GM19397 (cell line): Measurements from ENCODE around the gene SUN5.
"Not testable (repeated sequence)": the region's sequence is repeated elsewhere in the genome, so short reads cannot be mapped to it uniquely, and the experiment has no call there.

Experiments
- ATAC-seq: cut with Tn5 transposase; IDR thresholded peaks from one replicate; pipeline ENCODE4 v1.9.1; 2021; ENCODE audit warnings: mild to moderate bottlenecking, moderate library complexity; ENCODE audit not compliant: unreplicated experiment

SUN5 gene

GRCh38 chr20:33004141-33004751, at the start of gene SUN5:
SUN5 (minus strand) TSS chr20:33004433; CDS start chr20:33004340, 93 bp downstream.
- no peak for ATAC-seq

GRCh38 chr20:33053291-33054106, 49.3 kb upstream of the SUN5 start, which contains the start of gene BPIFB3:
BPIFB3 (plus strand) TSS chr20:33053903; CDS start chr20:33055436, 1,533 bp downstream.
- no peak for ATAC-seq

GRCh38 chr20:33051333-33051732, 47.1 kb upstream of the SUN5 start:
- no peak for ATAC-seq

- ATAC-seq: no peak
Measured at GRCh38 chr20:33046412-33046811, 42.2 kb upstream of the SUN5 start.

GRCh38 chr20:33045129-33045721, 41.0 kb upstream of the SUN5 start:
- not testable (repeated sequence) for ATAC-seq

- ATAC-seq: no peak
Measured at GRCh38 chr20:33043731-33044181, 39.5 kb upstream of the SUN5 start.

GRCh38 chr20:33042983-33043730, 38.9 kb upstream of the SUN5 start:
- no peak for ATAC-seq

- no peak for ATAC-seq
Measured at GRCh38 chr20:33042430-33042829, 38.2 kb upstream of the SUN5 start.

- ATAC-seq: no peak
Measured at GRCh38 chr20:33038243-33038642, 34.0 kb upstream of the SUN5 start.

GRCh38 chr20:33037456-33037855, 33.2 kb upstream of the SUN5 start:
- no peak for ATAC-seq

GRCh38 chr20:33034901-33035492, 30.8 kb upstream of the SUN5 start:
- ATAC-seq: no peak

- ATAC-seq: no peak
Measured at GRCh38 chr20:33034115-33034514, 29.9 kb upstream of the SUN5 start.

GRCh38 chr20:33033381-33033780, 29.1 kb upstream of the SUN5 start:
- no peak for ATAC-seq

- ATAC-seq: no peak
Measured at GRCh38 chr20:33032555-33032954, 28.3 kb upstream of the SUN5 start.

- no peak for ATAC-seq
Measured at GRCh38 chr20:33031531-33031930, 27.3 kb upstream of the SUN5 start, which contains the start of gene BPIFB6. BPIFB6 (plus strand) TSS chr20:33031648; CDS start chr20:33031648, 0 bp downstream.

- ATAC-seq: no peak
Measured at GRCh38 chr20:33030569-33030968, 26.3 kb upstream of the SUN5 start.

- no peak for ATAC-seq
Measured at GRCh38 chr20:33030076-33030475, 25.8 kb upstream of the SUN5 start.

- no peak for ATAC-seq
Measured at GRCh38 chr20:33028875-33029274, 24.6 kb upstream of the SUN5 start.

- ATAC-seq: no peak
Measured at GRCh38 chr20:33027769-33028751, 23.8 kb upstream of the SUN5 start.
